ENCODE results near the gene EDNRA. TPM values are rescaled to one million over a fixed set of nuclear protein-coding genes. Genes with fewer than 3 reads are reported as not detected.

The EDNRA gene
- total and polyA plus RNA-seq, 2 of the 4 experiments (the other 2 are of a cell fraction): 3.8 to 6.5 TPM

GRCh38 chr4:147453561-147454141, 27.2 kb upstream of the EDNRA start:
- H3K9me3 ChIP-seq (ENCODE audit: control insufficient read depth, insufficient read depth, low read length): no peaks in the 10 kb centered on the region
- no TSS peak for BruUV-seq (replicated peaks)
- no peaks in the 10 kb centered on the region for H3K27me3 ChIP-seq (ENCODE audit: control insufficient read depth, insufficient read depth, low read length)
- H3K27ac ChIP-seq (ENCODE audit: insufficient read depth, low read length): no peak overlapping the region
- no peaks in the 10 kb centered on the region for H3K79me1 ChIP-seq (ENCODE audit: low read depth in 1 of 2, low read length in 2 of 2)
- no peaks in the 10 kb centered on the region; the same call in 1 of the 2 replicates for H3K9me1 ChIP-seq (ENCODE audit: insufficient read depth, low read length)
- no peak overlapping the region for H3K14ac ChIP-seq (replicated peaks; ENCODE audit: low read depth, low read length)
- no peak overlapping the region for H3K18ac ChIP-seq (ENCODE audit: low read depth, low read length)
- no peaks in the 10 kb centered on the region for H3K4me1 ChIP-seq (ENCODE audit: control insufficient read depth, insufficient read depth, low read length)
- in situ Hi-C loops (cut with MboI; ENCODE audit: low sequenced_read_pairs): no loop called here
- no peak overlapping the region for H3K56ac ChIP-seq (ENCODE audit: extremely low read depth, insufficient read depth, low read length)
- H2BK15ac ChIP-seq (ENCODE audit: low read depth, low read length): no peak overlapping the region; the same call in 2 of the 3 replicates
- ChIA-PET POLR2A (ENCODE audit: unreplicated experiment) (no interaction called here), CTCF (no interaction called here)
- no peak overlapping the region for H2BK20ac ChIP-seq (ENCODE audit: low read depth, low read length)
- ATAC-seq (ENCODE audit: low read depth): 0 out of 2 replicates have a peak, but pooled peaks have one; percentile 29
- no peak overlapping the region for H3K4me3 ChIP-seq (ENCODE audit: insufficient read depth, low read depth, low read length)
- dilution Hi-C loops (cut with HindIII; ENCODE audit: low sequenced_read_pairs, unreplicated experiment): no loop called here
- no peaks in the 10 kb centered on the region for H3K36me3 ChIP-seq (ENCODE audit: control insufficient read depth, insufficient read depth, low read length)
- WGBS, 2 experiments (ENCODE audit: extremely low coverage in 2 of 2, insufficient read length in 1 of 2): no CpG with 5 or more reads among the region's 2 CpGs
- no peak overlapping the region for H3K23ac ChIP-seq (ENCODE audit: low read depth, low read length)
- no peak overlapping the region for H3K4me2 ChIP-seq (ENCODE audit: low read depth, low read length)
- no peak overlapping the region for H4K8ac ChIP-seq (ENCODE audit: low read depth in 2 of 2, low read length in 2 of 2)
- H2BK5ac ChIP-seq (ENCODE audit: low read depth, low read length, poor library complexity, severe bottlenecking): peak overlapping the region; percentile 46
- no peak overlapping the region for H3K9ac ChIP-seq (ENCODE audit: low read depth, low read length)
- H2BK120ac ChIP-seq (ENCODE audit: low read depth, low read length): peak overlapping the region; percentile 38
- no peak overlapping the region for H3K4ac ChIP-seq (ENCODE audit: low read depth, low read length)
- no peak for TF ChIP-seq CHD1 (IDR thresholded peaks at IDR 0.05; ENCODE audit: low read depth, low read length)
- TF ChIP-seq CEBPB (IDR thresholded peaks at IDR 0.05; ENCODE audit: low read depth, low read length): peak; percentile 7; the same call in 1 of the 2 replicates
- TF ChIP-seq BHLHE40 (IDR thresholded peaks at IDR 0.05; ENCODE audit: low read depth, low read length): no peak
- intact Hi-C loops (cut with micrococcal nuclease): no loop called here
- H4K5ac ChIP-seq (ENCODE audit: low read depth, low read length): no peak overlapping the region
- H2AK9ac ChIP-seq (replicated peaks; ENCODE audit: low read depth, low read length, poor library complexity): no peak overlapping the region
- H4K91ac ChIP-seq (ENCODE audit: insufficient read depth, low read depth, low read length): no peak overlapping the region
- DNase-seq: peak; percentile 44
- 0 out of 2 replicates have a peak overlapping the region, but pooled peaks have one; percentile 43 for H2AK5ac ChIP-seq (ENCODE audit: low read depth, low read length)
- no peak overlapping the region for H2AFZ ChIP-seq (replicated peaks; ENCODE audit: low read length, poor library complexity)
- no peaks in the 10 kb centered on the region for H4K20me1 ChIP-seq (ENCODE audit: insufficient read depth, low read length)

All from IMR-90 (cell line).